M059J (cell line): ENCODE measurements around the gene ARHGEF18. TPM values are rescaled to one million over a fixed set of nuclear protein-coding genes. Genes with fewer than 3 reads are reported as not detected.
"Not testable (repeated sequence)": the region's sequence is repeated elsewhere in the genome, so short reads cannot be mapped to it uniquely, and the experiment has no call there.

ENCODE experiments used
- DNase-seq: peaks from one replicate; pipeline ENCODE4 v3.0.0-alpha.2; 2012; ENCODE audit warnings: low read depth
- total RNA-seq: library from RNA; depleted of rRNA; stranded (reverse); fragments of >200 nt; shearing (Covaris generic); gene quantifications from 2 replicates; pipeline ENCODE4 v1.2.3, GENCODE V29; 2014; rRNA removed

The ARHGEF18 gene
- total RNA-seq: 27.7 and 54.2 TPM in 2 replicates

GRCh38 chr19:7348587-7349230, at the start of gene ARHGEF18:
ARHGEF18 (plus strand) TSS chr19:7348937; CDS start chr19:7362891, 13,954 bp downstream.
- DNase-seq: no peak

GRCh38 chr19:7301525-7301924, 47.2 kb upstream of the ARHGEF18 start:
- DNase-seq: no peak

- DNase-seq: no peak
Observed at GRCh38 chr19:7303470-7303869, 45.3 kb upstream of the ARHGEF18 start.

GRCh38 chr19:7304200-7304599, 44.5 kb upstream of the ARHGEF18 start:
- DNase-seq: no peak

GRCh38 chr19:7307590-7308218, 41.0 kb upstream of the ARHGEF18 start:
- no peak for DNase-seq

- not testable (repeated sequence) for DNase-seq
Observed at GRCh38 chr19:7308327-7308726, 40.4 kb upstream of the ARHGEF18 start.

GRCh38 chr19:7311911-7312310, 36.8 kb upstream of the ARHGEF18 start:
- no peak for DNase-seq

GRCh38 chr19:7312816-7313215, 35.9 kb upstream of the ARHGEF18 start:
- no peak for DNase-seq

GRCh38 chr19:7318176-7318575, 30.6 kb upstream of the ARHGEF18 start:
- no peak for DNase-seq

- no peak for DNase-seq
Observed at GRCh38 chr19:7326105-7326877, 22.4 kb upstream of the ARHGEF18 start.

- no peak for DNase-seq
Observed at GRCh38 chr19:7327802-7328201, 20.9 kb upstream of the ARHGEF18 start.

GRCh38 chr19:7328647-7329046, 20.1 kb upstream of the ARHGEF18 start:
- DNase-seq: no peak

- no peak for DNase-seq
Observed at GRCh38 chr19:7331446-7331845, 17.3 kb upstream of the ARHGEF18 start.

GRCh38 chr19:7333198-7334118, 15.3 kb upstream of the ARHGEF18 start:
- no peak for DNase-seq

GRCh38 chr19:7336321-7336973, 12.3 kb upstream of the ARHGEF18 start:
- no peak for DNase-seq

GRCh38 chr19:7337380-7338194, 11.2 kb upstream of the ARHGEF18 start:
- no peak for DNase-seq

GRCh38 chr19:7340959-7341837, 7.5 kb upstream of the ARHGEF18 start:
- DNase-seq: peak; percentile 62

- no peak for DNase-seq
Observed at GRCh38 chr19:7342143-7342542, 6.6 kb upstream of the ARHGEF18 start.

- DNase-seq: no peak
Observed at GRCh38 chr19:7346488-7346971, 2.2 kb upstream of the ARHGEF18 start.
